HG03571 (cell line): Measurements from ENCODE around the gene PTCD1.

Experiments used
- ATAC-seq: cut with Tn5 transposase; IDR thresholded peaks from one replicate; pipeline ENCODE4 v1.9.1; 2021; ENCODE audit not compliant: unreplicated experiment

PTCD1 gene

GRCh38 chr7:99408379-99409191, 30.0 kb downstream of the PTCD1 start, which contains the start of the genes BUD31 and PDAP1:
BUD31 (plus strand) TSS chr7:99408969; CDS start chr7:99411093, 2,124 bp downstream.
PDAP1 (minus strand) TSS chr7:99408597; CDS start chr7:99408548, 49 bp downstream.
- peak; percentile 70 for ATAC-seq

DNA sequence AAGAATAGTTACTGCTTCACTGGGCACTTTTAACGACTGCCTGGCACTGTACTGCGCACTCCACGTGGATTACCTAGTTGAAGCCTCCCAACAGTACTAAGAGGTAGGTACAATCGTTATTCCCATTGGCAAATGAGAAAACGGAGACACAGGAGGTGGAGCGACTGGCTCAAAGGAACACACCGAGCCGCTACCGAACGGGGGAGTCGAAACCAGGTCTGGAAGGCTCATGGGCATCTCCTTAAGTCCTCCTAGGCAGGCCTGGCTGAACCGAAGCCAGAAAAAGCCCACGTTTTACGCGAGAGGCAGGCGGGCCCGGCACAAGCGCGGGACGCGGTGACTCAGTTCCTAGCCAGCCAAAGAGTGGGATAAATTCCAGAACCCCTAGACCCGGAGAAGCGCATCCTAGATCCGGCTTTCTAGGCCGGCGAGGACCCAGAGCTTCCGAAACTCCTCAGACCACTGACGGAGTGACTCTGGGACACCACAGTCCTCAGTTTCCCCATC, 30.7 kb downstream of the PTCD1 start:
- no peak for ATAC-seq

DNA sequence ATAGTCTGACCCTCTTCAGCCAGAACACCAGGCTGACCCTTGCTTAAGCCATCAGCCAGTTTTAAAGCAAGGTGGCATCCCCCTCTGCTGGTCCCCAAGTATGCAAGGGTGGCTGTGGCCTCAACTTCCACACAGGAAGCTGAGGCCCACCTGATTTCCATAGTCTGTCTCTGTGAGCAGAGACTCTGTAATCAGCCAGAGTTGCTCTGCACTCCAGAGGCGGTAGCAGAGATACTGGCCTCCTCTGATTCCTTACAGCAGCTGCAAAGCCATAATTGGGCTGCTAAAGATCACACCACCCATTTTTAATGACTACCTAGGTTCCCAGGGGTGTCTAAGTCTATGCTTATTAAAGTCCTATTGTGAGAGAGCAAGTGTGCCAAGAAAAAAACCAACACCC, 32.0 kb downstream of the PTCD1 start:
- ATAC-seq = no peak

DNA sequence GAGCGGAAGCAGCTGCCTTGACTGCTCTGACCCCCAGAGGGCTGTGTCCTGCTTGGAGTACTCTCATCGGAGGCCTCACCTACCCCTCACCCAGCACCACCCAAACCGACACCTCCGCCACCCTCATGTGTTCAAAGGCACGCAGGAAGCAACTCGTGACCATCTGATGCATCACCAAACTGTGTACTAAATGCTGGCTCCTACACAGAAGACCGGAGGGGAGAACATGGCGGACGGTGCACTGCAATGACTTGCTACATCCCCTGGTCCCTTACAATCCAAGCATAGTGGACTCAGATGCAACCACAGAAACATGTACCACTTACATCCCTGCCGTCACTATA, 33.6 kb downstream of the PTCD1 start:
- ATAC-seq = no peak

- ATAC-seq = no peak
Observed at GRCh38 chr7:99404235-99404976, 34.2 kb downstream of the PTCD1 start.

DNA sequence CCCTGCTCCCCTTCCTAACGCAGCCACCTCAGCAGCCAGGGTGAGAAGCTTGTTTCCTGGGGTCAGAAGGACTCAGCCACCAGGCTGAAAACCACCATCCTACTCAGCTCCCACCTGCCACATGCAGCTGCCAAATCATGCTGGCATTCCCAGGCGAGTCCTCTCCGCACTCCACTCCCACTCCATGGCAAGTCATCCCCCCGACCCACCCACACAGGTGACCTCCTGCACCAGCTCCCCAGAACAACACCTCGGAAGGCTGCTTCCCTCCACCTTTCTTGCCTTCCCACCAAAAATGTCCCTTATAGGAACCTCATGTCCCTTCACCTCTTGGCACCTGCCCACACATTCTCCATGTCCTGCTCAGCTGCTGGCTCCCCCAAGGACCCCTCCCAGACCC, 34.8 kb downstream of the PTCD1 start:
- no peak for ATAC-seq

DNA sequence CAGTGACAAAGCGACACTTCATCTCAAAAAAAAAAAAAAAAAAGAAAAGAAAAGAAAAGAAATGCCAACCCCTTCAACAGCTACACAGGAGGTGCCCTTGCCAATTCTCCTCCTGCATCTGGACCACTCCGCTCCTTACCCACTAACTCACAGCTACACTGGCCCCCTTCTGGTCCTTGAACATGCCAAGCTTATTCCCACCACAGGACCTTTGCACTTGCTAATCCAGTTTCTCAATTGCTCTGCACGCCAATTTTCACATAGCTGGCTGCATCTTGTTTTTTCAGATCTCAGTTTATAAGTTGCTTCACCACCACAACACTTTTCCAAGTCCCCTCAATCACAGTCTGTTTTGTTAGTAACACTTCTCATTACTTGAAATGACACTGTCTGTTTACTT, 35.7 kb downstream of the PTCD1 start:
- ATAC-seq = no peak

GRCh38 chr7:99399597-99399996, 39.0 kb downstream of the PTCD1 start:
- no peak for ATAC-seq

DNA sequence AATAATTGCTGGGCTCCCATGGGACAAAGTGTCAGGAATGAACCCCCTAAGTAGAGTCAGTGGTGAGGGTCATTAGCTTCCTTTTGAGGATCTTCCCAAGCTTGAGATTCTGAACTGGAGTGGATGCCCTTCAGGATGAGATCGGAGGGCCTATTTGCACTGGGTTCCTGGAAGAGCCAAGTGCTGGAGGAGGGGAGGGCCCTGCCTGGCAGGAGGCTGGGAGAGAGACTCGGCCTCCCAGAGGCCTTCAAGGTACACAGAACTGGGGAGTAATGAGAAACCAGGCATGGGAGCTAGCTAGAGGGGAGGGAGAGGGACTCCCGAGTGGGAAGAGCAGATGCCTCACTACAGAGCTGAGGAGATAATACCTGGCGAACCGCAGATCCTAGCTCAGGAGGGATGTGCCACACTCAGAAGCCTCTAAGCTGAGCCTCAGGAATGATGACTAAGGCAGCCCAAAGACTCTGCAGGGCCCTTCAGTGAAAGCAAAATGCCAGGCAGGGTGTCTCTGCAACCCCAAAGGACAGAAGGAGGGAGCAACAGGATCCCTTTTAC, 39.6 kb downstream of the PTCD1 start:
- no peak for ATAC-seq

DNA sequence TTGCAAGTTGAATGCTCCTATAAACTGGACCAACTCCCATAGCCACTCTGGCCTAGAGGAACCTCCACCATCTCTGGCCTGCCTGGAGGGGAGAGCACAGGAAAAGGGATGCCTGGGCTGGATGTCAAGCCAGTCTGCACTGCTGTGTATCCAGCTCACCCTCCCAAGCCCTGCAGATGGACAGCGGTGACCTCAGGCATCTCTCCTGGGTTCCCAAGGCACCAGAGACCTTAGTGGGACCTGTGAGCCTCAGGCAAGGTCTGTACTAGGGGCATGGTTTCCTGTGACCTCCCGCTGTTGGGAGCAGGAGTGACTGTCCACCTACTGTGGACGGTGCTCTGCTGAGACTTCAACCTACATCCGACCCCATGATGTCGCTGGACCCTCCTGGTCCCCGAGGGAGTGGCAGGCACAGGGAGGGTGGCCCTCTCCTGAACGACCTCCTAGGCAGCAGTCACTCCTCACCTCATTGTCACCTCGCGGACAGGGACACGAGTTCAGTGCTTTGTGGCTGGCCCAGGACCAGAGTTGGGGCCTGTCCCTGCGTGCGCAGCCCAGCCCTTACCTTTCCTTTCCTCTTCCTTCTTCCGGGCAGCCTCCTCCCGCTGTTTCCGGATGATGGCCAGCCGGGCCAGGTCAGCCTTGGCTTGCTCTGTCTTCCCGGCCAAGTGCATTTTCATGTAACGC, 41.2 kb downstream of the PTCD1 start:
- no peak for ATAC-seq

DNA sequence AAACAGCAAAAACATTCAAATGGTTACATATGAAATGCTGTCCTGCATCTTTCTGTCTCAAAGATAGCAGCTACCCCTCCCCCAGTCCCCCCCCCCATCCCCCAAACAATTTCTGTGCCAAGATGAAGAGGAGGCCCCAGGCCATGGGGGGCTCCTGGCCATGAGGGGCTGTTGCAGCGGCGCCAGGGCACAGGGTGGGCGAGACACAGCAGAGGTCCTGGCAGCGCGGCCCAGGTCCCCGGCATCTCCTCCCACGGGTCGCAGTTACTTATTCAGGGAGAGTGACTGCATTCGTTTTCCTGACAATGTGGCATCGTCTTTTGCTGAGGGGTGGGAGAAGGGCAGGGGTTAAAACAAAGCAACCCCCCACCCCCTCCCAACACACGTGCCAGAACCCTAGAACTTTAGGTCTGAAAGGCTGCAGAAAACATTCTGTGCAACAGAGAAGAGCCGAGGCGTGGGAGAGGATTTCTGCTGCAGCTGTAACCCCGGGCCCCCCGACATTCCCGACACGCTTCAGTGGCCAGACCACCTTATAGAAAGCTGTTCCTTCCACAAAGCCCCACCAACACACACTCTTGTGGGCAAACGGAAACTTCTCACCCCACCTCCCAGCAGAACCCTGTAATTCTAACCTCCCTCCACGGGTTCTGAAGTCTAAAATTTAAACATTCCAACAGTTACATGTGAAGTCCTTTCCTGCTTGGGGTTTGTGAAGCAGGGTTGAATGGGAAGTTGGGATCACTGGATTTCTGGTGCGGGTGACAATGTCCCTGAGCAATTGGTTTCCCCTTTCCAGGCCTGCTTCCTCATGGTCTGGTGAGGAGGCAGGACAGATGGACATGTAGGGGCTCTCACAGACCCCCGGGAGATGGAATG, 41.9 kb downstream of the PTCD1 start:
- no peak for ATAC-seq

DNA sequence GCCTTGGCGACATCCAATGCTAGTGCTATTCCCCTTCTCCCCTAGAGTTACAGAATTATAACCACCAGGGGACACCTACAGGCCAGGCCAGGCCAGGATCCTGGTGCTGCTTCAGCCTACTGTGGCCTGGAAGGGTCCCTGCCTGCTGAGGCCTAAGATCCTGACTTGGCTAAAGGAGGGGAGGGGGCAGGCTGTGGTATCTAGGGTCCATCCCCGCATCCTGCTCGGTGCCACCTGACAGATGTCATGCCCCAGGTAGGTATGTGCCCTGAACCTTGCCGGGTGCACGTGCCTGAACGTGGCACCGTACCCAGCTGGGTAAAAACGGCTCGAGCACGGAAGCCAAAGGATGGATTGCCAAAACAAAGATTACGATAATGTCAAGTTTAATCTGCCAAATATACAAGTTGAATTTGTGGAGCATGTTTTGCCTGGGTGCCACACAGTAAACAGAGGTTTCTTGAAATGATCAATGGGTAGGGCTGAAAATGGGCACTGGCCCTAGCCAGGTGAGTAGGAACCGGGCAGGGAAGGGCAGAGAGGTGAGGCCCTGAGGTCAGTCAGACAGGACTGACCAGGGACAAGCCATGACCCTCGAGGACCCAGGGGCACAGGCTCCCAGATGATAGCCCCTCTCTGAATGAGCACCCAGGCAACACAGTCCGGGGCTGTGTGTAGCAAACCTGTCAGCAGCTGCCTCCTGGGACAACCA, 42.8 kb downstream of the PTCD1 start:
- ATAC-seq = no peak

GRCh38 chr7:99394188-99394502, 44.5 kb downstream of the PTCD1 start:
- ATAC-seq = no peak

GRCh38 chr7:99393355-99394187, 45.0 kb downstream of the PTCD1 start:
- no peak for ATAC-seq

GRCh38 chr7:99392659-99393354, 45.8 kb downstream of the PTCD1 start:
- ATAC-seq = no peak

GRCh38 chr7:99392046-99392445, 46.6 kb downstream of the PTCD1 start:
- ATAC-seq = no peak

- ATAC-seq = no peak
Observed at GRCh38 chr7:99390941-99391602, 47.5 kb downstream of the PTCD1 start.

- no peak for ATAC-seq
Observed at GRCh38 chr7:99389772-99390171, 48.8 kb downstream of the PTCD1 start.
